Activated CD4-positive, alpha-beta T cell treated with anti-CD3 and anti-CD28 coated beads for 48 hours (primary cell): ENCODE results near the gene LAMC3.
"Not testable (repeated sequence)": the region's sequence is repeated elsewhere in the genome, so short reads cannot be mapped to it uniquely, and the experiment has no call there.

Source experiments
- DNase-seq: peaks from one replicate; pipeline ENCODE4 v3.0.0-alpha.2; 2020

LAMC3 gene

DNA sequence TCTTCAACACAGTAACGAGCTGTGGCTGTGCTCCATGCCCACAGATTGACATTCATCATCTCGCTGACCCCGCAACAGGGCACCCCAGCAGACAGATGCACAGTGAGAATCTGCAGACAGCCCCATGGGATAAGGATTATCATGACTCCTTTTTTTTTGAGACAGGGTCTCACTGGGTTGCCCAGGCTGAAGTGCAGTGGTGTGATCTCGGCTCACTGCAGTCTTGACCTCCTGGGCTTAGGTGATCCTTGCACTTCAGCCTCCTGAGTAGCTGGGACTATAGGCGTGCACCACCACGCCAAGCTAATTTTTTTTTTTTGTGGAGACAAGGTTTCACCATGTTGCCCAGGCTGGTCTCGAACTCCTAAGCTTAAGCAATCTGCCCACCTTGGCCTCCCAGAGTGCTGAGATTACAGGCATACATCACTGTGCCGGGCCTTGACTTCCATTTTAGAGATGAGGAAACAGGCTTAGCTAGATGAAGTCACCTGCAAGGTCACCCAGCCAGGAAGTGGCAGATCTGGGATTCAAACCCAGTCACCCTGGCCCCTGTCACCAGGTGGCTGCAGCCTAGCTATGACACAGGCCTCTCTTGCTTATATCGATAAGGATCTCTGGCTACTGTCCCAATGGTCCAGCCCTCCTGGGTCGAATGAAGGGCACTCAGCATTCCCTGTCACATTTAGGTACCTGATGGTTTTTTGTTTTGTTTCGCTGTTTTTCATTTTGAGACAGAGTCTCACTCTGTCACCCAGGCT is 92.4 kb downstream of the LAMC3 start:
- DNase-seq: no peak

DNA sequence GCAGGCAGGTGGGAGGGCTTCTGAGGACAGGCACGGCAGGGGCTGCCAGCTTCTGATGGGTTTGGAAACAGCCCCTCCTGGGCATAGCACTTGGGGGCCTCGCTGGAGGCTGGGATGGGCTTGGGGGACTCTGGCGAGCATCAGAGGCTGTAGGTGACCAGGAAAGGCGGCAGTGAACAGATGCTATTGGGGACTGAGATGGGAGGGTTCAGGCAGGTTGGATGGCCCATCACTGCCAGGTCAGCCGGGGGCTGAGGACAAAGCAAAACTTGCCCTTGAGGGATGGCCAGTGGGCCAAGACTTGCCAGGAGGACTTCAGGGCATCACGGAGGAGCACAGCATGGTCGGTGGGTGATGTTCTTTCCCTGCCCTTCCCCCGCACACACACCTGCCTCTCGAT is 94.0 kb downstream of the LAMC3 start:
- no peak for DNase-seq

- no peak for DNase-seq
These were observed 94.6 kb downstream of the LAMC3 start for GRCh38 chr9:131103535-131103934.

- no peak for DNase-seq
These were observed 95.2 kb downstream of the LAMC3 start for GRCh38 chr9:131104016-131104740.

DNA sequence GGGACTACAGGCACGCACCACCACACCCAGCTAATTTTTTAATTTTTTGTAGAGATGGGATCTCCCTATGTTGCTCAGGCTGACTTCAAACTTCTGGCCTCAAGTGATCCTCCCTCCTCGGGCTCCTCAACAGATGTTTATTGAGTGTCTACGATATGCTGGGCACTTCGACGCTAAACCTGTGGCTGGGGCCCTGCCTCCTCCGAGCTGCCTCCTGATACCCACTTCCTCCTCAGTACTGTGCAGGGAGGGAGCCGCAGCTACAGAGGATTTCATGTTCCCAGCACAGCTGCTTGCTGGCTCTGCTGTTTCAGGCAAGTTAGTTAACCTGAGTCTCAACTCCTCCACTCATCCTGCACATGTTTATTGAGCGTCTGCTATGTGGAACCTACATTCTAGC is 97.0 kb downstream of the LAMC3 start:
- no peak for DNase-seq

DNA sequence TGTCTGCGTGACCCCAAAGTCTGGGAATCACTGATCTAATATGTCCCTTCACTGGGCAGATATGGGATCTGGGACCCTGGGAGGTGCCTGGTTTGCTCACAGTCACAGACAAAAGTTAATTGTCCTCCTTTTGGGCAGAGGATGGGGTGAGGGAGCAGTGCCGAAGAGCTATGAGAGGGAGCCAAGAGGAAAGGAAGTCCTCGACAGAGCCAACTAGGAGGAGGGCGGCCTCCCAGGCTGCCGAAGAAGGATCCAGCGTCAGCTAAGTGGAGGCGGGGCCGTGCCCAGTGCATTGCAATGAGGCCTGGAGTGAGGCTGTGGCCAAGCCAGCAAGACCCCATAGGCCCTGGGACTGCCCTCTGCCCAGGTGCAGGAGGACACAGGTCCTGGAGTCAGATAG is 98.8 kb downstream of the LAMC3 start:
- no peak for DNase-seq

GRCh38 chr9:131111186-131111853 is 102.3 kb downstream of the LAMC3 start:
- DNase-seq: no peak

GRCh38 chr9:131111854-131112311 is 102.9 kb downstream of the LAMC3 start:
- DNase-seq: no peak

- no peak for DNase-seq
These were observed 103.6 kb downstream of the LAMC3 start for GRCh38 chr9:131112374-131113154.

DNA sequence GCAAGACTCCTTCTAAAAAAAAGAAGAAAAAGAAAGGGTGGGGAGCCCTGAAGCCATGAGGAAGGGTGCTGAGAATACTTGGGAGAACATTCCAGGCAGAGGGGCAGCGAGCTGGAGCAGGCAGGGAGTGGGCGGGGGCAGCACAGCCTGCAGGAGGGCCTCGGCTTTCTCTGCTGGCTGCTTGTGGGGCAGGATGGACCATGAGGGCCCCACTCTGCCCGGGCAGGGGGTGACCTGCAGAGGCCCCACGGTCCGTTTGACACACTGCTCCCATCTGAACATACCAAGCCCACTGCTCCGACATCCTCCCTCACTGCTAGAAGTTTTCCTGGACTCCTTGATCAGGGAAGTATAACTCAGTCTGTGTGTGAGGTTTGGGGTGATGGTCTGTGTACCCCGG is 104.7 kb downstream of the LAMC3 start:
- no peak for DNase-seq

- DNase-seq: no peak
These were observed 105.1 kb downstream of the LAMC3 start for GRCh38 chr9:131114084-131114535.

- not testable (repeated sequence) for DNase-seq
These were observed 106.4 kb downstream of the LAMC3 start for GRCh38 chr9:131115360-131115742.

DNA sequence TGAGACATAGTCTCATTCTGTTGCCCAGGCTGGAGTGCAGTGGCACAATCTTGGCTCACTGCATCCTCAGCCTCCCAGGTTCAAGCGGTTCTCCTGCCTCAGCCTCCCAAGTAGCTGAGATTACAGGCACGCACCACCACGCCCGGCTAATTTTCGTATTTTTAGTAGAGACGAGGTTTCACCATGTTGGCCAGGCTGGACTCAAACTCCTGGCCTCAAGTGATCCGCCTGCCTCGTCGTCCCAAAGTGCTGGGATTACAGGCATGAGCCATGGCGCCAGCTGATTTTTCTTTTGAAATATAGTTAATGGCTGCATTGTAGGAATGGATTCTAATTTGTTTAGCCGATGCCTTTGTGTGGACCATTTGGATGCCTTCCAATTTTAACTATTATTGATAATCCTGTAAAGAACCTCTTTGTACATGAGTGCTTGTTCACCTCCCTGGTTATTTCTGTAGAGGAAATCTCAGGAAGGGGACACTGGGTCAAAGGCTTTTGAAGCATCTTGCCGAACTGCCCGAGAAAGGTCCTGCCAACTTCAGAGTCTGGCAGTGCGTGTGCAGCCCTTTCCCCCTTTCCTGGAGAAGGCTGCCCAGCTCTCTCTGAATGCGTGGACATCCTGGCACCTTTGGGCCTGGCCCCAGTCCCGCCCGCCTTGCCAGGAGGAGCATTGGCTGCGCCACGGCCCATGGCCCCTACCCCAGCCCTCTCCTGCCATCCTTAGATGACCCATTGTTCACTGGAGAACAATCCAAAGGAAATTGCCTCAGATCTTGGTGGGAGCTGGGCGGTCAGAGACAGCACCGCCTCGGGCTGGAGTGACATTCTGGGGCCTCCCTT is 107.5 kb downstream of the LAMC3 start:
- no peak for DNase-seq

DNA sequence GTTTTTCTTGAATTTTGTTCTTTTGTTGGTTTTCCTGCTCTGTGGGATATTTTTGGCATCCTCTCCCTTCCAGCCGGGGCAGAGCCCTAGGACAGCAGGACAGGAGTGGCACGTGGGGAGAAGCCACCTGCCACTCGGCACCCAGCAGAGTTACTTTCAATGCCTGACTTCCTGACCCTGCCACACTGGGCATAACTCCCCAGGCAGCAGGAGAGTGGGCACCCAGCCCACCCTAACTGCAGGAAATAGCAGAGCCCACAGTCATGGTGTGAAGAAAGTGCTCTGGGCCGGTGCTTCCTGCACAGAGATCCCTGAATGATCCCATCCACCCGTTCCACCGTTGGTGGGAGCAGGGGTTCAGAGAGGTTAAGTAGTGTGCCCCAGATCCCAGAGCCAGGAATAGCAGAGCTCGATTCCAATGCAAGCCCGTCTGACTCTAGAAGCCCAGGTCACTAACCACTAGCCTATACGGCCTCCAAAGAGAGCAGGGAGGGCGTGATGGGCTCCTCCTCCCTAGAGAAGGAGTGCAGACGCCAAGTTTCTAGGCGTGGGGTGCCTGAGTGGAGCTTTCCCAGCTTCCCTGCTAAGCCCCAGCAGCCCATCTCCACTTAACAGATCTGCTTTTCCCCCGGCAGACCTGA is 108.3 kb downstream of the LAMC3 start:
- no peak for DNase-seq

GRCh38 chr9:131117762-131118145 is 108.8 kb downstream of the LAMC3 start:
- DNase-seq: no peak

- no peak for DNase-seq
These were observed 110.6 kb downstream of the LAMC3 start for GRCh38 chr9:131119600-131119999.

- DNase-seq: no peak
These were observed 111.8 kb downstream of the LAMC3 start for GRCh38 chr9:131120620-131121228.

DNA sequence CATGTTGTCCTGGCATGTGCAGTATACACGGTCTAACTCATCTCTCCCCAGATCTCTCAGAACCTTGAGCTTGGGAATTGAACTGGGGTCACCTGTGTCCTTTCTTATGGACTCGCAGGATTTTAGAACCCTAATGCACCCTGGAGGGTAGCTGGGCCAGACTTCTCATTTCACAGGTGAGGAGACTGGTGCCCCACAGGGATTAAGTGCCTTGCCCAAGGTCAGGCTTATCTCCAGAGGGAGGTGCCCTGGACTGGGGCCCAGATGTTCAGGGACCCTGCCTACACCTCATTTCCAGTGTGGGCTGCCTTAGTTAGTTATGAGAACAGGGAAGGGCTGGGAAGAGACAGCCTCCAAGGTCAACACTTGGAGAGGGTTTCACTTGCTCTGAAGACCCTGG is 112.4 kb downstream of the LAMC3 start:
- no peak for DNase-seq

DNA sequence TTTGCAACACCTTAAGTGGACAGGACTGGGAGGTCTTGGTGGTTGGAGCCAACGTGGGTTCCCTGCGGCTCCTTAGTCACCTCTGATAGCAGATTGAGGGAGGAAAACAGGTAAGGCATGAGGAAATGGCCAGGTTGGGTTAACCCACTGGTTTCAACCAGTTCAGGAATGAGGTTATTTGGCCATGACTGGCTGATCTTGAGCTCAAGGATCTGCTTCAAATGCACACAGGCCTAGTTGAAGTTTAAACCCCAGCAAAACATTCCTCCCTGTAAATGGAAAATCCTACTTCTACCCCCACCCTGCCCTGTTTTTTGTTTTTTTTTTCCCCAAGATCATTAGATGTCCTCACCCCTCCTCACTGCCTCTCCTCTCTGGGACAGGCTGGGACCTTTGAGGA is 113.2 kb downstream of the LAMC3 start:
- no peak for DNase-seq

DNA sequence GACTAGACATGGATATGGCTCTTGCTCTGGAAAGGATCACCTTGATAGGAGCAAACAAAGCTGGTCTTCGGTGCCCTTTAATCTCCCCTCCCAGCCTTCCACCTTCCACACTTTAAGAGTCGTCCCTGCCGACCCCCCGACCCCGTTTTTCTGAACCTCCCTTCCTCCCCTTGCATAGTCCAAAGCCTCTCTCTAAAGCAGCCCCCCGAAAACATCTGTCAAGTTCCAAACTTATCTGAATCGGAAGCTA is 116.0 kb downstream of the LAMC3 start:
- no peak for DNase-seq

DNA sequence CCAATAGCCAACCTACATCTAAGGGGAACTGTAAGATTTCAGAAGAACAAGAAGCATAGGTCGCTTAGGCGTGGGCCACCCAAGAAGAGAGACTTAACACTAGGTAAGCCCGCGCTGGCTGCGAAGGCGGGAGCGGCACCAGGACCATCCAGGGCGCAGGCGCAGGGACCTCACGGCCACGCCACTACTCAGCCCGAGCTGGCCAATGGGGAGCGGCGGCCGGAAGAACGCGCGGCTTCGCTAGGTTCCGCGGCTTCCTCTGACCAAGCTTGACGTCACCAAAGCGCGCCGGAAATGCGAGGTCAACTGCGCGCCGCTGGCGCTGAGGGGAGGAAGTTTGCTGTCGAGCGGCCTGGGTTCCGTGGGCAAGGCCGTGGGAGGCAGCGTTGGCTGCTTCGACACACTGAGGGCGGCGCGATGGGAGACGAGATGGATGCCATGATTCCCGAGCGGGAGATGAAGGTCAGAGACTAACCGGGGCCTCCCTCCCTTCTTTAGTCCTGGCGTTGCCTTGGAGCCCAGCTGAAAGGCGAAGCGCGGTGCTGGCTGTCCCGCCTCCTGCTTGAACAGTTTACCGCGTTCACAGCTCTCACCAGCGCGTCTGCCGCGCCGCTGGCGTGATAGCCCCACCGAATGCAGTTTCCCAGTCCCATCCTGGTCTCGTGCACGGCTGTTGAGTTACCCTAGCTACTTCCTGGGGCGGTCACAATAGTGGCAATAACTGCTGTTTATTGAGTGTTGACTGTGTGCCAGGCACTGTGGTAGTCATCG is 116.5 kb downstream of the LAMC3 start, which contains the start of gene NUP214:
Gene NUP214 (plus strand): TSS at position 299 of the 771 bp plus-strand sequence. CDS start 119 bp downstream, at position 418.
- peak; percentile 100 for DNase-seq
